Measurements from ENCODE around the gene AGBL4.
"Not testable (repeated sequence)": the region's sequence is repeated elsewhere in the genome, so short reads cannot be mapped to it uniquely, and the experiment has no call there.

The AGBL4 gene

DNA sequence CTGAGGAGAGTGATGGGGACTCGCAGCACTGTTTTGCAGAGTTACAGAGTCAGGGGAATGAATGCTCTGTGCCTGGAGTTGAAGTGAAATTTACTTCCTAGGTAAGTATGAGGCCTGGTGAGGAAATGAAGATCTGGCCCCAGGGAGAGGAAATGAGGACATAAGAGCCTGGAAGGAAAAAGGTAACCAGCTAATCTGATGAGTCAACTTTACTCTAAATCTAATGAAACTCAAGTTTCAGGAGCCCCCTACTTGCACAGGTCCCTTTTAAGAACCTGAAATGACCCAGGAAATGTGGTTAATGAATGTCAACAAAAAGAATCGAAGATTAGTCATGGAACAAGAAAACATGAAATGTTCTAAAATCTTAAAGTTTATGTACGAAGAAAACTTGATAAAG lies 599.0 kb downstream of the AGBL4 start:
- DNase-seq, result no peak

DNA sequence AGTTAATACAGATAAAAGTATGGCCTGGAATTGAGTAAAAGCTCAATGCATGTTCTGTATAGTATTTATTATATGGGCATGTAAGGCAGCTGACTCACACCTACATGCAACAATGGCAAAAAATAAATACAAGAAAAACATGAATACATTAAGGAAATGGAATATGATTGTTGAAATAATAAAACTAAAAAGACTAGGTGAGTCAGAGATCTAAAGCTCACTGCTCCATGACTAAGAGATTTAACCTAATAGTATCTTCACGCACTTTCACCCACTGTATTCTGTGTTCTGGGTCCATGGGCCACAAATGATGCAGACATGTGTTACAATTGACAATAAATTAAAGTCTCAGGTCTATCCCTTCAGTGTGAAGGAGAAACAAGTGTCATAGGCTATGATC lies 607.0 kb downstream of the AGBL4 start:
- no peak for DNase-seq

GRCh38 chr1:49408346-49408745 lies 615.4 kb downstream of the AGBL4 start:
- no peak for DNase-seq

DNA sequence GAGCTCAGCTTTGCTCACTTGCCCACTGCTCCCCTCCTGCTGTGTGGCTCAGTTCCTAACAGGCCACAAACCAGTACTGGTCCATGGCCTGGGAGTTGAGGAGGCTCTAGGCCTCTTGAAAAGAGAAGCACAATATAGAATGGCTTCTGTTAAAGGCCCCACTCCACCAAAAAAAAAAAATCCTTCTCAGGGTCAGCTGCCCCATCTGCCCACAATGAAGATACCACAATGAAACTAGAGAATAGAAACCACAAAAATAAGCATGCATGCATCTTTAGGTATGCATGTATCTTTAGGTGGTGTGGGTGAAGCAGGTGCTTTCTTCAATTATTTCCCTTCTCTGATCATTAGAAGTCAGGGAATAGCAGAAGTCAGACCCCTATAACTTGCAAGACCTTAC lies 626.7 kb downstream of the AGBL4 start:
- no peak for DNase-seq

GRCh38 chr1:49394200-49394599 lies 629.6 kb downstream of the AGBL4 start:
- no peak for DNase-seq

GRCh38 chr1:49389699-49390098 lies 634.1 kb downstream of the AGBL4 start:
- DNase-seq, result no peak

- DNase-seq, result no peak
These were observed 659.1 kb downstream of the AGBL4 start for GRCh38 chr1:49364676-49365075.

DNA sequence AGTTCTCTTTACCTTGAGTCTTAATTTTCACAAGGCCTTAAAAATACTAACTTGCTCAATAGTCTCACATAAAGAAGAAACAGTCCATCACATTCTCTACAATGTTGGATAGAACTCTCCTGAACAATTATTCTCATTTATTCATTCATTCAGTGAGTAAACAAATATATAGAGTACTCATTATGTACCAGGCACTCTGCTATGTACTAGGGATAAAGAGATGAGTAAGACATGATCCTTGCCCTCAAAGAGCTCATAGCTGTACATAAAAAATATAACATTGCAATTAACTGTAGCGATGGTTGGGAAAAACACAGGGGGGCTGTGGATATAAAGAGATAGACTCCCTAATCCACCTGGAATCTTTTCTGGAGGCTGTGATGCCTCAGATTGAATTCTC lies 660.1 kb downstream of the AGBL4 start:
- no peak for DNase-seq

- no peak for DNase-seq
These were observed 665.7 kb downstream of the AGBL4 start for GRCh38 chr1:49358036-49358435.

DNA sequence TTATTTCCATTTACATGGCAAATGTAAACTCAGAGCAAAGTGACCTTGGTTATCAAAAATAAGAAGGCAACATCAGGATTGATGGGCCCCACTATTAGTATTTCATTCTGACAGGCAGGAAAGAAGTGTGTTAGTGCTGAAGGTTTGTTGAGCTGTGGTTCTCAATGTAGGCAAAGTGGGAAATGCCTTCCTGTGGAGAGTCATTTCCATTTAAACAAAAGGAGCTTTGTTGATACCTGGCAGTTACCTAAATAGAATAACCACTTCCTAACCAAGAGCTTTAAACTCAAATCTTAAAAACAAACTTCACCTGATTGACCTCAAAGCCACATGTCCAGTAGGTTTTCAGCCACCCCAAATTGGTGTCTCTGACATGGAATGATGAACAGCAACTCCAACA lies 667.2 kb downstream of the AGBL4 start:
- no peak for DNase-seq

- no peak for DNase-seq
These were observed 672.0 kb downstream of the AGBL4 start for GRCh38 chr1:49351768-49352167.

DNA sequence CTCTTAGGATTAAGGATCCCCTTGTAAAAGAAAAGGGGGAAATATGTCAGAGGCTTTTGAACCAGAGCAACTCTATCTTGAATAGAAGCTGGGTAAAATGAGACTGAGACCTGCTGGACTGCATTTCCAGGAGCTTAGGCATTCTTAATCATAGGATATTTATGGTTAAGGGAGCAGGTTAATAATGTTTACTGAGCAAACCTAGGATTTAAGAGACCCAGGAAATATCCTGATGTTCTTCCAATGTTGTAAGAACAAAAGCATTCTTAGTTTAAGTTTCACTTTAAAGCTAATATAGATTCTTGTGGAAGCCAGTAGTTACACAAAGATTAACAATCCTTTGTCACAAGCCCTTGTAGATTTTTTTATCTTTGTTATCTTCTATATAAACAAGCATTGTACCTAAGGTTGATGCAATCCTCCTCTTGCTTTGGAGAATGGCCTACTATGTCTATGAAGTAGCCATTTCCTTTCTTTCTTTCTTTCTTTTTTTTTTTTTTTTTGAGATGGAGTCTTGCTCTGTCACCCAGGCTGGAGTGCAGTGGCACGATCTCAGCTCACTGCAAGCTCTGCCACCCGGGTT lies 676.9 kb downstream of the AGBL4 start:
- no peak for DNase-seq

GRCh38 chr1:49340576-49340975 lies 683.2 kb downstream of the AGBL4 start:
- no peak for DNase-seq

GRCh38 chr1:49339043-49339442 lies 684.7 kb downstream of the AGBL4 start:
- no peak for DNase-seq

GRCh38 chr1:49337251-49337650 lies 686.5 kb downstream of the AGBL4 start:
- DNase-seq, result no peak

DNA sequence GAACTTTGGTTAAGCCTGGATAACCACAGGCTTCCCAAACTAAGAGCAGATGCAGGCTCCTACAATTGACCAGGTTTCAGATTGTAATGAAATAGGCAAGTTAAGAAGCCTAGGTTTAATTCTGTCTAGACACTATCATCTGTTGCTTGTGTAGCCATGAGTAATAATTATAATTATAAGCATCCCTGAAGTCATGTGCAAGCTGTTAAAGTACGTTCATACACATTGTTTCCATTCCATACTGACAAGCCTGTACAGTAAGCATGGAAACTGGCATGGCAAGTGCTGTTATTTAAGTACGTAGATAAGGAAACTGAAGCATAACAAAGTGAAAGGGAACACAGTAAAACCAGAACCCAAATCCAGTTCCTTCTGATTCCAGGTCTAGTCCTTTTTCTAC lies 689.8 kb downstream of the AGBL4 start:
- no peak for DNase-seq

DNA sequence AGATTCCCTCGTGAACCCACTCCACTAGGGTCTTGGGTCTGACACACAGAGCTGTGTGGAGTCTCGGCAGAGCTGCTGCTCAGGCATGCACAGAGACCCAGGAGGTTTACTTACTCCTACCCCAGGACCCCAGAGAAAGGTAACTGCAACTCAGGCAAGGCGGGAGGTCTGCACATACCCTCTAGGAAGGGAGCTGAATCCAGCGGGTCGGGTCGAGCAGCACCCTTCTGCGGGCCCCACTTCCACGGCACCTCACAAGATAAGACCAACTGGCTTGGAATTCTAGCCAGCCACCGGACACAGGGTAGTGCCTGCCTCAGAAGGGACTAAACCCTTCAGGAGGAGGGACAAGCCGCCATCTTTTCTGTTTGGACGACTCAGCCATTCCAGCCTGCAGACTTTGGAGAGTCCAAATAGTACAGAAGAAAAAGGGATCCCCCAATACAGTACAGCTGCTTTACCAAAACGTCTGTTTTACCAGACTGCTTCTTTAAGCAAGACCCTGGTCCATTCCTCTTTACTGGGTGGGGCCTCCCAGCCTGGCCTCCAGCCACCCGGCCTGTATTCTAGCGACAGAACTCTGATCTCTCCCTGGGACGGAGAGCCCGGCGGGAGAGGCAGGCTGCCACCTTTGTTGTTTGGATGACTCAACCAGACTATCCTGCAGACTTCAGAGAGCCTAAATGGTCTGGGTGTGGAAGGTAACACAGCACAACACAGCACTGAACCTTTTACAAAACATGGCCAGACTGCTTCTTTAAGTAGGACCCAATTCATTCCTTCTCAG lies 692.5 kb downstream of the AGBL4 start:
- no peak for DNase-seq

GRCh38 chr1:49323925-49324540 lies 699.7 kb downstream of the AGBL4 start:
- DNase-seq, result no peak

GRCh38 chr1:49320493-49320892 lies 703.3 kb downstream of the AGBL4 start:
- DNase-seq, result not testable (repeated sequence)

- no peak for DNase-seq
These were observed 704.3 kb downstream of the AGBL4 start for GRCh38 chr1:49319426-49319963.

DNA sequence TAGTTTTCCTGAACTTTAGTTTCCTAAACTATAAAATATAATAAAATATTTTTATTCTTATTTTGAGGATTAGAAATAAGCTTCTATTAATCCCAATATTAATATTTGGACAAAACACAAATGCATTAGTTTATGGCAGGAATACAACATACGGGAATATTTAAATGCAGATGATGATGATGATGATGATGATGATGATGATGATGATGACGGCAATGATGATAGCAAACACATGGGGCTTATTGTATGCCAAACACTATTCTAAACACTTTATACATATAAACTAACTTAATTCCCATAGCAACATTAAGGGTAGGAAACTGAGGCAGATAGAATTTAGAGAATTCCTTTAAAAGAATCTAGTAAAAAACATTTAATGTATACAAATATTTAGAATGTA lies 705.5 kb downstream of the AGBL4 start:
- no peak for DNase-seq

GRCh38 chr1:49307457-49307856 lies 716.3 kb downstream of the AGBL4 start:
- DNase-seq, result no peak

GRCh38 chr1:49306507-49307070 lies 717.2 kb downstream of the AGBL4 start:
- no peak for DNase-seq

DNA sequence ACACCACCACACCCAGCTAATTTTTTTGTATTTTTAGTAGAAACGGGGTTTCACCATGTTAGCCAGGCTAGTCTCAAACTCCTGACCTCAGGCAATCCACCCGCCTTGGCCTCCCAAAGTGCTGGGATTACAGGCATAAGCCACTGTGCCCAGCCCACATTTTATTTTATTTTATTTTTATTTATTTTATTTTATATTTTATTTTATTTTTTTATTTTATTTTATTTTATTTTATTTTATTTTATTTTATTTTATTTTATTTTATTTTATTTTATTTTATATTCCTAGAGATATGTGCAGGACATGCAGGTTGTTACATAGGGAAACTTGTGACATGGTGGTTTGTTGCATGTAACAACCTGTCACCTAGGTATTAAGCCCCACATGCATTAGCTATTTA lies 721.4 kb downstream of the AGBL4 start:
- DNase-seq, result not testable (repeated sequence)

Data from stimulated activated naive CD4-positive, alpha-beta T cell treated with Interleukin-2 at 50 U/mL for 16 hours (primary cell).